ENCODE results near the gene SLC24A5.

DNA sequence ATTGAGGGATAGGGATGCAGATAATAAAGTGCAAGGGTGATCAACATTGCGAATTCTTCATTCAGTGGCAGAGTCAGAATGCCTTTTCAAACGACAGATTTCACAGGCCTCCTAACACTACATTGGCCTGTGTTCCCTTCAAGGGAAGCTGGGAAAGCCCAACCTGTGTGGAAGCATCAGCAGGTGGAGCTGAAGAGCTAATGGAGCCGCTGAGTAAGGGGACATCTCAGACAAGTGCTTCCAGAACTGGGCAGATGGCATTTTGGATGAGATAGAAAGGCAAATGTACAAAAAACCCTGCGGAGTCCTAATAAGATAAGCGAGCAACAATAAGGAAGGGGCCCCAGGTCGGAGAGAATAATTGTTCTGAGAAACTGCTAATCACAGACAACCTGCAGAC is 8.5 kb upstream of the SLC24A5 start:
- TF ChIP-seq, protein P1, sequence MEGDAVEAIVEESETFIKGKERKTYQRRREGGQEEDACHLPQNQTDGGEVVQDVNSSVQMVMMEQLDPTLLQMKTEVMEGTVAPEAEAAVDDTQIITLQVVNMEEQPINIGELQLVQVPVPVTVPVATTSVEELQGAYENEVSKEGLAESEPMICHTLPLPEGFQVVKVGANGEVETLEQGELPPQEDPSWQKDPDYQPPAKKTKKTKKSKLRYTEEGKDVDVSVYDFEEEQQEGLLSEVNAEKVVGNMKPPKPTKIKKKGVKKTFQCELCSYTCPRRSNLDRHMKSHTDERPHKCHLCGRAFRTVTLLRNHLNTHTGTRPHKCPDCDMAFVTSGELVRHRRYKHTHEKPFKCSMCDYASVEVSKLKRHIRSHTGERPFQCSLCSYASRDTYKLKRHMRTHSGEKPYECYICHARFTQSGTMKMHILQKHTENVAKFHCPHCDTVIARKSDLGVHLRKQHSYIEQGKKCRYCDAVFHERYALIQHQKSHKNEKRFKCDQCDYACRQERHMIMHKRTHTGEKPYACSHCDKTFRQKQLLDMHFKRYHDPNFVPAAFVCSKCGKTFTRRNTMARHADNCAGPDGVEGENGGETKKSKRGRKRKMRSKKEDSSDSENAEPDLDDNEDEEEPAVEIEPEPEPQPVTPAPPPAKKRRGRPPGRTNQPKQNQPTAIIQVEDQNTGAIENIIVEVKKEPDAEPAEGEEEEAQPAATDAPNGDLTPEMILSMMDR (IDR thresholded peaks at IDR 0.05; ENCODE audit: low read depth, low read length, missing input control): peak; percentile 9
- TF ChIP-seq, protein P2, sequence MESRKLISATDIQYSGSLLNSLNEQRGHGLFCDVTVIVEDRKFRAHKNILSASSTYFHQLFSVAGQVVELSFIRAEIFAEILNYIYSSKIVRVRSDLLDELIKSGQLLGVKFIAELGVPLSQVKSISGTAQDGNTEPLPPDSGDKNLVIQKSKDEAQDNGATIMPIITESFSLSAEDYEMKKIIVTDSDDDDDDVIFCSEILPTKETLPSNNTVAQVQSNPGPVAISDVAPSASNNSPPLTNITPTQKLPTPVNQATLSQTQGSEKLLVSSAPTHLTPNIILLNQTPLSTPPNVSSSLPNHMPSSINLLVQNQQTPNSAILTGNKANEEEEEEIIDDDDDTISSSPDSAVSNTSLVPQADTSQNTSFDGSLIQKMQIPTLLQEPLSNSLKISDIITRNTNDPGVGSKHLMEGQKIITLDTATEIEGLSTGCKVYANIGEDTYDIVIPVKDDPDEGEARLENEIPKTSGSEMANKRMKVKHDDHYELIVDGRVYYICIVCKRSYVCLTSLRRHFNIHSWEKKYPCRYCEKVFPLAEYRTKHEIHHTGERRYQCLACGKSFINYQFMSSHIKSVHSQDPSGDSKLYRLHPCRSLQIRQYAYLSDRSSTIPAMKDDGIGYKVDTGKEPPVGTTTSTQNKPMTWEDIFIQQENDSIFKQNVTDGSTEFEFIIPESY (IDR thresholded peaks at IDR 0.05): no peak
- TF ChIP-seq SP1 (IDR thresholded peaks at IDR 0.05) (no peak), NR2F2 (IDR thresholded peaks at IDR 0.05) (no peak)

Measured in liver (tissue), 3 donors.